CD4-positive, alpha-beta T cell treated with Interleukin-15 for 4 hours (primary cell): ENCODE data around the gene SLC66A3.

Experiments used
- DNase-seq: peaks from one replicate; pipeline ENCODE4 v3.0.0-alpha.2; 2020; ENCODE audit warnings: low spot score

SLC66A3 gene

GRCh38 chr2:11155381-11156035 is at the start of gene SLC66A3:
Gene SLC66A3 (plus strand): TSS chr2:11155467. CDS start chr2:11155547, 80 bp downstream.
- DNase-seq = peak; percentile 86

DNA sequence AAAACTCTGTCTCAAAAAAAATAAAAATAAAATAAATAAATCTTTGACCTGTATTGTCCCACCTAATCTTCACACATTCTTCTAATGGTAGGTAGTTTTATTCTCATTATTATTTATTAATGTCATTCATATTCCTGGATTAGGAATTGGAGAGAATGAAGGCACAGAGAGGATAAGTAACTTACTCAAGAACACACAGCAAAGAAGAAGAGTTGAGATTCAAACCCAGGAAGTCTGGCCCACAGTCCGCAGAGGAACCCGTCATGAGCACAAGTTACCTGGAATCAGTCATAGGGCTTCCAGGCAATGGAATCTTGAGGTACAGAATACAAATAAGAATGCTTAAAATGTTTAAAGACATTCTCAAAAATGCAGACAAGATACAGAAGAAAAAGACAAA is 46.3 kb upstream of the SLC66A3 start:
- no peak for DNase-seq

DNA sequence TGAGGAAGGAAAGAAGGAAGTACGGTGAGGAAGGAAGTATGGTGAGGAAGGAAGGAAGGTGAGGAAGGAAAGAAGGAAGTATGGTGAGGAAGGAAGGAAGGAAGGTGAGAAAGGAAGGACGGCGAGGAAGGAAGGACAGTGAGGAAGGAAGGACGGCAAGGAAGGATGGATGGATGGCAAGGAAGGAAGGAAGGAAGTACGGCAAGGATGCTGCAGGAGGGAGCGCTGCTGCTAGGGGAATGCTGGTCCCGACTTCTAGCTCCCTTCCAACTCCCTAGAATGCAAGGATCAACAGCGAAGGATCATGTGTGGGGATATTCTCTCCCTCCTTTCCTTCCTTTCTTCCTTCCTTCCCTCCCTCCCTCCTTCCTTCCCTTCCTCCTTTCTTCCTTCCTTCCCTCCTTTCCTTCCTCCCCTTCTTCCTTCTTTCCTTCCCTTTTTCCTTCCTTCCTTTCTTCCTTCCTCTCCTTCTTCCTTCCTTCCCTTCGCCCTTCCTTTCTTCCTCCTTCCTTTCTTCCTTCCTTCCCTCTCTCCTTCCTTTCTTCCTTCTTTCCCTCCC is 42.3 kb upstream of the SLC66A3 start:
- DNase-seq = no peak

- no peak for DNase-seq
These were observed 37.5 kb upstream of the SLC66A3 start for GRCh38 chr2:11117776-11118175.

GRCh38 chr2:11118761-11119160 is 36.5 kb upstream of the SLC66A3 start:
- DNase-seq = no peak

DNA sequence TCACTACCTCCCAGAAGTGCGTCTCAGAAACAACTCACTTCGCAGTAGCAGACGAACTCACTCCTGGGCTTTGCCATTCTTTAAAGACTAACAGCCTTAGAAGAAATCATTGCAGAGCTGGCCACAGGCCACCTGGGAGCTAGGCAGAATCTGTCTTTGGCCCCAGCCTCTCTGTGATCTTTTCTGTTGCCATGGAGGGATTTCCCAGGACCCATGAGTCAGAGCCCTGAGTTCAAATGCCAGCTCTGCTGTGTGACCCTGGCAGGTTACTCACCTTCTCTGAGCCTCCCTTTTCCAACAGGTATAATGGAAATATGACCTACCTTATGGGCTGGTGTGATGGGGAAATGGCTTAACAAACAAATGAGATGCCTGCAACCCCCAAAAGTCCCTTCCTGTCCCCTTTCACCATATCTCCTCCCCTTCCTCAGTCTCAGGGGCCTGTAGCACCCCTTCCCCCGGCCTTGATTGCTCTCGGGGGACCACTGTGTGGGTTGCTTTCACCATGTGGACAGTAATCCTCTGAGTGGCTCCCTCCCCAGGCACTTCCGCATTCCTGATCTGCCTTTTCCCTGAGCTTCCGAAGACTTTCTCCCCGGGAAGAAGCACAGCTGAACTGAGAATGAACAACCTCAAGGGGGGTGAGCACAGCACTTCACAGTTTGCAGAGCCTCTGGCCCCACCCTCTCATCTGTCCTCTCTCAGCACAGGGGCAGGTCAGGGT is 34.0 kb upstream of the SLC66A3 start:
- no peak for DNase-seq

DNA sequence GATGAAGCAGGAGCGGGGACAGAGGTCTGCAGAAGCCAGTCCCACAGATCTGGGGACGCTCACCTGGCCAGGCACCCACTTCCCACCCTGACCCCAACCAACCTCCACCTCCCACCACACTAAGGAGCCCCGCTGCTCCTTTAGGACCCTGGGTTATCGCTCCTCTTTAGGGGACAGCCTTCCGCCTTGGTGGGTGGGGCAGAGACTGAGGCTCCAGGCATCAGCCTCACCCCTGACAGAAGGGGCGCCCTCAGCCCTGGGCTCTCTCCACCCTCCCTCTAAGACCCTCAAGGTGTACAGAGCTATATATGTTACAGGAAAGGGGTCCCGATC is 33.5 kb upstream of the SLC66A3 start:
- no peak for DNase-seq

DNA sequence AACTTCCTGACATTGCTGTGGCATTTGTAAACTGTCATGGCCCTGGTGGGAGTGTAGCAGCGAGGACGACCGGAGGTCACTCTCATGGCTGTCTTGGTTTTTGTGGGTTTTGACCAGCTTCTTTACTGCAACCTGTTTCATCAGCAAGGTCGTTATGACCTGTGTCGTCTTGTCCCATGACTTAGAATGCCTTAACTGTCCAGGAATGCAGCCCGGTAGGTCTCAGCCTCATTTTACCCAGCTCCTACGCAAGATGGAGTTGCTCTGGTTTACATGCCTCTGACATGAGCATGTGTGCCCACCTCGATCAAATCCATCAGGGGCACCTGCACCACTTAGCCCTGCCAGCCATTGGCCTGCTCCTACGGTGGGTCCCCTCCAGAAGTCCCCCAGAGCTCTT is 32.9 kb upstream of the SLC66A3 start:
- no peak for DNase-seq

- DNase-seq = no peak
These were observed 32.1 kb upstream of the SLC66A3 start for GRCh38 chr2:11123001-11123809.

DNA sequence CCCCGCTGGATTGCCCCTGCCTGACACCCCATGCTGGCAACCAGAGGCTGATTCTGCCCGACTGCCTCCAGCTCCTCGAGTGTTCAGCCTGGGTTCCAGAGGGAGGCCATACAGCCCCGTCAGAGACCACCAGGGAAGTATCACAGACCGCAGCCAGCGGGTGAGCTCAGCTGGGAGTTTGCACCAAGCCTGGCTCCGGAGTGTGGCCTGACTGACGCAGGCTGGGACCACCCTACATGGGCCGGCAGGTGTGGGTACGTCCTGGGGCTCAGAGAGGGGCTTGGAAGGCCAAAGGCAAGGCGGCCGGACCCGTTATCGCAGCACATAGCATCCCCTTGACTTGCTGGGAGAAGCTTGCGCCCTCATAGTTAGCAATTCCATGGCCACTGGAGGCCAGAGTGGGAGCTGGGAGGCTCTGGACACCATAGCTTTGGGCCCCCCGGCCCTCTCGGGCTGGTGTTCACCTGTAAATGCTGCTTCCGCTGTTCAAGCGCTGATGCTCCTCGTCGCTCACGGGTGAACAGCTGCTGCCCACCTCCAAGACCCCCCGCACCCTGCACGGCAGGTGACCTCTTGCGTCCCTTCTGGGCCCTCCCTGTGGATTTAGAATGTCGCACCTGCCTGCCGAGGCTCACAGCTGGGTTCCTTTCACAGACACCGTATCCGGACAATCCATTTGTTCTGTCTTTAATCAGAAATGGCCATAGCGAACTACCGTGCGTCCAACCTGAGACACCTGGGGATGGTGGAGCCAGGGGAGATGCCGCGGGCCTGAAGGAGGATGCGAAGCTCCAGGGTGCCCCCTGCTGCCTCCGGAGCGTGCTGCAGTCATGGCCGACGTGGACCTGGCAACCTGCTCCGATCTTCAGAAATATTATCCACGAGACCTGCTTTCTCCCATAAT is 31.2 kb upstream of the SLC66A3 start:
- DNase-seq = peak; percentile 47

DNA sequence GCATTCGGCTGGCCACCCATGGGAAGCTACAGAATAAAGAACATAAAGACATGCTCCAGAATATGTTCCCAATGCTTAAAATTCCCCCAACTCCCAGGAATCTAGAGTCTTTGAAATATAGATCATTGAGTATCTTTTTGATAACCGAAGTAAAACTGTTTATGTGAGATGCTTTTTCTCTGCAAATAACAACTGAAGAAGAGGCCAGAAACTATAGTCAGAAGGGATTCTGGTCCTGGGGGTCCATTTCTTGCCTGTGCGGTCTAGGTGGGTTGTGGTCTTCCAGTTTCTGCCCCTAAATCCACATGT is 30.6 kb upstream of the SLC66A3 start:
- DNase-seq = no peak

DNA sequence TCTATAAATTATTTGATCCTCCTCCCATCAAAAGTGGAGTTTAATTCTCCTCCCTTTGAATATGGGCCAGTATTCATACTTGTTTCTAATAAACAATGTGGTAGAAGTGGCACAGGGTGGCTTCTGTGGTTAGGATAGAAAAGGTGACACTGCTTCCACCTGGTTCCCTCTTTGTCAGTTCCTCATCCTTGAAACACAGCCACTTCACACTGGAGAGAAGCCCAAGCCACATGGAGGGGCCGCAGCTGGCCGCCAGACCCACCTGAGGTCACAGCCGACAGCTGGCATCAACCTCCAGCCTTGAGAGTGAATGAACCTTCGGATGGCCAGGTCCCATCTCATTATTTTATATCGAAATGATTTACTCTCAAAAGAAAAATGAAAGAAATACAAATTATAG is 27.5 kb upstream of the SLC66A3 start:
- DNase-seq = no peak

DNA sequence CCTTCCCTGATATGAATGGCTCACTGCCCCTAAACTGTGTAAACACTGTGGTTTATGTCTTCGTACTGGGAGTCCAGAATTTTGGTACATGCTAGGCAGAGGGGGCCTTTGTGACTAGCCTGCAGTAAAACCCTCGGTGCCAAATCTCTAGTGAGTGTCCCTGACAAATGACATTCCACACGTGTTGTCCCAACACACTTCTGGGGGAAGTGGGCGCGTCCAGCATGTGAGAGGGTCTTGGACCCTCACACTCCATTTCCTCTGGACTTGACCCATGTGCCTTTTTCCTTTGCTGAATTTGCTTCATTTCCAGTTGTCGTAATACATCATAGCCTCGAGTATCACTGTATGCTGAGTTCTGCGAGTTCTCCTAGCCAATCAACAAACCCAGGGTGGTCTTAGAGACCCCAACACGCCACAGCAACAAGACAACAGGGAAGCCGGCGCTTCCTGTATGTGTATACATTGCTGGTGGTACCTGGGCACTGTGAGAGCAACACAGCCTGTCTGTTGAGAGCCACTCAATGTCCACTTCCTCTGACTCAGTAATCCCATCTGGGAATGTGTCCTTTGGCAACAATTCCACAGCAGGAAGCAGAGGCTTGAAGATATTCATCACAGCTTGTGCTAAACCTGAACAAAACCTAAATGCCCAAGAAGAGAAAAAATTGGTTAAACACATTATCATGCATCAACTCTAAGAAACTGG is 26.9 kb upstream of the SLC66A3 start:
- DNase-seq = no peak

- DNase-seq = peak; percentile 81
These were observed 25.4 kb upstream of the SLC66A3 start for GRCh38 chr2:11129598-11130449.

GRCh38 chr2:11131166-11131920 is 23.9 kb upstream of the SLC66A3 start:
- DNase-seq = no peak

GRCh38 chr2:11132036-11132671 is 23.1 kb upstream of the SLC66A3 start:
- no peak for DNase-seq

GRCh38 chr2:11133238-11133935 is 21.9 kb upstream of the SLC66A3 start:
- DNase-seq = no peak

DNA sequence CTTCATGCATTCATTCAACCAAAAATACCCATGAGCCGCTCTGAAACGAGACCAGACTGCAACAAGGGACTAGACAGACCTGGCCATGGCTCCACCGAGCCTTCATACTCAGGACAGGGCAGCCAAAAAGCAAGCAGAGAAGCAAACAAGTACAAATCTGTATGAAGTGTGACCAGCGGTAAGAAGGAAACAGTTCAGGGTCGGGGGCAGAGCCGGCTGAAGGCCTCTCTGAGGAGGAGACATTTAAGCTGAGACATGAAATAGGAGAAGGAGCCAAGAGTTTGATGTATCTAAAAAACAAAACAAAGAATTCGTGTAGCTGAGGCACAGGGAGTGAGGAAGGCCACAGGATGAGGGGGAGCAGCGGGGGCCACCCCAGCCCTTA is 21.3 kb upstream of the SLC66A3 start:
- no peak for DNase-seq
